GM23338 (cell line): ENCODE measurements around the gene FGF16. TPM values are rescaled to one million over a fixed set of nuclear protein-coding genes. Genes with fewer than 3 reads are reported as not detected.

ENCODE experiments used
- ATAC-seq: fragments of 200-7000 bp; cut with Tn5 transposase; 3 replicates; pipeline ENCODE4 v1.9.1; 2020
- DNase-seq: peaks from one replicate; pipeline ENCODE4 v3.0.0-alpha.2; 2015; ENCODE audit warnings: low spot score
- H2AFZ ChIP-seq: fragments of 200-600 bp; sonication (generic); 2 replicates; pipeline ENCODE4 v1.8.0; 2016; ENCODE audit warnings: antibody characterized with exemption, mild to moderate bottlenecking, moderate library complexity
- H3F3A ChIP-seq: fragments of 200-600 bp; sonication (generic); replicated peaks from 2 replicates; pipeline ENCODE4 v1.8.0; 2017; ENCODE audit warnings: antibody characterized with exemption, mixed run types, low read depth
- H3K27ac ChIP-seq: fragments of 200-600 bp; sonication (generic); 2 replicates; pipeline ENCODE4 v1.6.1; 2016; ENCODE audit warnings: low read depth
- H3K27me3 ChIP-seq: fragments of 200-600 bp; sonication (generic); 2 replicates; pipeline ENCODE4 v1.8.0; 2016; ENCODE audit warnings: mild to moderate bottlenecking, mixed run types, moderate library complexity; ENCODE audit not compliant: insufficient read depth
- H3K36me3 ChIP-seq: fragments of 200-600 bp; sonication (generic); 2 replicates; pipeline ENCODE4 v1.8.0; 2016; ENCODE audit warnings: mild to moderate bottlenecking; ENCODE audit not compliant: insufficient read depth
- H3K4me1 ChIP-seq: fragments of 200-600 bp; sonication (generic); 2 replicates; pipeline ENCODE4 v1.8.0; 2016; ENCODE audit warnings: mild to moderate bottlenecking, moderate library complexity; ENCODE audit not compliant: insufficient read depth
- H3K4me2 ChIP-seq: fragments of 200-600 bp; sonication (generic); 2 replicates; pipeline ENCODE4 v1.7.1; 2017; ENCODE audit warnings: mixed run types
- H3K4me3 ChIP-seq: fragments of 200-600 bp; sonication (generic); 2 replicates; pipeline ENCODE4 v1.6.1; 2016; ENCODE audit warnings: mixed run types
- H3K79me2 ChIP-seq: fragments of 200-600 bp; sonication (generic); replicated peaks from 2 replicates; pipeline ENCODE4 v1.8.0; 2017; ENCODE audit warnings: mild to moderate bottlenecking; ENCODE audit not compliant: insufficient read depth
- H3K9me2 ChIP-seq: fragments of 200-600 bp; sonication (generic); 2 replicates; pipeline ENCODE4 v1.8.0; 2017; ENCODE audit not compliant: insufficient read depth
- H4K20me1 ChIP-seq: fragments of 200-600 bp; sonication (generic); replicated peaks from 2 replicates; pipeline ENCODE4 v1.8.0; 2017; ENCODE audit warnings: mild to moderate bottlenecking; ENCODE audit not compliant: insufficient read depth
- H3K27ac Mint-ChIP-seq: 2 replicates; pipeline ENCODE4 v1.8.0; 2020; ENCODE audit warnings: inconsistent platforms, mild to moderate bottlenecking, moderate library complexity, mixed read lengths
- H3K27me3 Mint-ChIP-seq: 3 replicates; pipeline ENCODE4 v1.8.0; 2022; ENCODE audit warnings: low read depth, mild to moderate bottlenecking, moderate library complexity, mixed read lengths, inconsistent platforms; ENCODE audit not compliant: insufficient read depth, poor library complexity
- H3K36me3 Mint-ChIP-seq: 3 replicates; pipeline ENCODE4 v1.8.0; 2021; ENCODE audit warnings: low read depth, mild to moderate bottlenecking, inconsistent platforms, moderate library complexity, mixed read lengths
- H3K4me1 Mint-ChIP-seq: 3 replicates; pipeline ENCODE4 v1.8.0; 2020; ENCODE audit warnings: mild to moderate bottlenecking, inconsistent platforms, mixed read lengths
- H3K4me3 Mint-ChIP-seq: 3 replicates; pipeline ENCODE4 v1.8.0; 2021; ENCODE audit warnings: moderate library complexity, mild to moderate bottlenecking, inconsistent platforms, mixed read lengths
- H3K9me3 Mint-ChIP-seq: 3 replicates; pipeline ENCODE4 v1.8.0; 2020; ENCODE audit warnings: moderate library complexity, mild to moderate bottlenecking, inconsistent platforms, mixed read lengths
- CREB1 ChIP-seq: fragments of 250-450 bp; sonication (Bioruptor Pico); IDR thresholded peaks from 2 replicates; pipeline ENCODE4 v1.5.0; 2020; ENCODE audit warnings: low read depth, mild to moderate bottlenecking, moderate library complexity
- EZH2 ChIP-seq: fragments of 200-600 bp; sonication (generic); IDR thresholded peaks from one replicate; pipeline ENCODE4 v1.8.0; 2017; ENCODE audit warnings: antibody characterized with exemption, mild to moderate bottlenecking, low read depth; ENCODE audit not compliant: unreplicated experiment
- EZH2phosphoT487 ChIP-seq: fragments of 200-600 bp; sonication (generic); IDR thresholded peaks from one replicate; pipeline ENCODE4 v1.8.1; 2018; ENCODE audit warnings: antibody characterized with exemption; ENCODE audit not compliant: unreplicated experiment
- JUNB ChIP-seq: IDR thresholded peaks from one replicate; pipeline ENCODE4 v1.6.1; 2016; ENCODE audit warnings: antibody characterized with exemption; ENCODE audit not compliant: unreplicated experiment
- POLR2AphosphoS5 ChIP-seq: IDR thresholded peaks from 2 replicates; pipeline ENCODE4 v1.6.1; 2016; ENCODE audit warnings: antibody characterized with exemption, low read depth
- STAT1 ChIP-seq: IDR thresholded peaks from one replicate; pipeline ENCODE4 v1.6.1; 2016; ENCODE audit warnings: antibody characterized with exemption; ENCODE audit not compliant: unreplicated experiment
- ZNF114 ChIP-seq: fragments of 250-450 bp; sonication (Bioruptor Pico); IDR thresholded peaks from 2 replicates; pipeline ENCODE4 v1.5.0; 2020; ENCODE audit warnings: mild to moderate bottlenecking, moderate library complexity
- ZNF331 ChIP-seq: fragments of 250-450 bp; sonication (Bioruptor Pico); IDR thresholded peaks from 2 replicates; pipeline ENCODE4 v1.5.0; 2020; ENCODE audit warnings: low read depth, mild to moderate bottlenecking, moderate library complexity
- ZNF462 ChIP-seq: fragments of 250-450 bp; sonication (Bioruptor Pico); IDR thresholded peaks from 2 replicates; pipeline ENCODE4 v1.5.0; 2020; ENCODE audit warnings: mild to moderate bottlenecking, moderate library complexity
- polyA plus RNA-seq: library from polyadenylated mRNA; unstranded; fragments of >200 nt; fragmentation: Nextera tagmentation; extraction: Ambion mirVana; gene quantifications from 2 replicates; pipeline ENCODE4 v1.2.1, GENCODE V29; 2016
- total RNA-seq: library from RNA; depleted of rRNA; stranded (reverse); fragments of >200 nt; shearing (Covaris generic); gene quantifications from 2 replicates; pipeline ENCODE4 v1.2.3, GENCODE V29; 2014

The FGF16 gene
- total and polyA plus RNA-seq, 2 experiments from 2014 or later, result 1.6 to 2.3 TPM

GRCh38 chrX:77447653-77448569, 722 bp downstream of the FGF16 start (continued):
- TF ChIP-seq ZNF462 (no peak), STAT1 (no peak), ZNF114 (no peak), CREB1 (no peak), POLR2AphosphoS5 (no peak), EZH2phosphoT487 (no peak)

DNA sequence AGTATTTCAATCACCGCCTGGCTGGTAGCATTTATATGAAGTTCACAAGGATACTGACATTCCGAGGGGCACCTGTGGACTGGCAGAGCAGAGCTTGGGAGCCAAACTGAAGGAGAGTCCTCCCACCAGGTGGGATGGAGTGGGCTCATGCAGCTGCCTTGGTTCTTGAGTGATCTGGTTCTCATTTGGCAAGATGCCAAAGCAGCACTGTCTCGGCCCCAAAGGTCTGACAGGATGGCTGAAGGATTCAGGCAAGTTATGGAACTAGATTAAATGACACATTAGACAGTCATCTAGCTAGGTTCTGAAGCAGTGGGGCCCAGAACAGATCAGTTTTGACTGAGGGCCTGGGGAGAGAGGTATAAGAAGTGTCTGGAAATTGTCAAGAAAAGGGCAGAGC, 3.2 kb downstream of the FGF16 start:
- Histone ChIP-seq H3K27ac (no peak overlapping the region), H2AFZ (no peak overlapping the region), H3K27me3 (peaks cover 14% of the 10 kb centered on the region; the same call in 1 of the 2 replicates), H3K36me3 (no peaks in the 10 kb centered on the region), H3K9me2 (no peaks in the 10 kb centered on the region), H3K79me2 (peaks cover 4% of the 10 kb centered on the region; the same call in 1 of the 2 replicates), H4K20me1 (no peaks in the 10 kb centered on the region), H3F3A (no peaks in the 10 kb centered on the region), H3K4me1 (peaks cover 5% of the 10 kb centered on the region), H3K4me3 (no peak overlapping the region), H3K4me2 (no peak overlapping the region)
- H3K27me3 Mint-ChIP-seq, result peaks cover 14% of the 10 kb centered on the region
- no peak overlapping the region for H3K27ac Mint-ChIP-seq
- ATAC-seq (no peak), DNase-seq (no peak)
- H3K36me3 Mint-ChIP-seq, result no peaks in the 10 kb centered on the region
- no peak overlapping the region for H3K4me3 Mint-ChIP-seq
- H3K9me3 Mint-ChIP-seq, result no peaks in the 10 kb centered on the region
- peaks cover 9% of the 10 kb centered on the region; the same call in 2 of the 3 replicates for H3K4me1 Mint-ChIP-seq
- TF ChIP-seq ZNF462 (no peak), CREB1 (no peak), ZNF331 (CRISPR knock-in tag) (no peak), JUNB (no peak), POLR2AphosphoS5 (no peak), EZH2 (no peak)
